ENCODE data around the gene ZNF778.
"Not testable (repeated sequence)": the region's sequence is repeated elsewhere in the genome, so short reads cannot be mapped to it uniquely, and the experiment has no call there.

The ZNF778 gene

DNA sequence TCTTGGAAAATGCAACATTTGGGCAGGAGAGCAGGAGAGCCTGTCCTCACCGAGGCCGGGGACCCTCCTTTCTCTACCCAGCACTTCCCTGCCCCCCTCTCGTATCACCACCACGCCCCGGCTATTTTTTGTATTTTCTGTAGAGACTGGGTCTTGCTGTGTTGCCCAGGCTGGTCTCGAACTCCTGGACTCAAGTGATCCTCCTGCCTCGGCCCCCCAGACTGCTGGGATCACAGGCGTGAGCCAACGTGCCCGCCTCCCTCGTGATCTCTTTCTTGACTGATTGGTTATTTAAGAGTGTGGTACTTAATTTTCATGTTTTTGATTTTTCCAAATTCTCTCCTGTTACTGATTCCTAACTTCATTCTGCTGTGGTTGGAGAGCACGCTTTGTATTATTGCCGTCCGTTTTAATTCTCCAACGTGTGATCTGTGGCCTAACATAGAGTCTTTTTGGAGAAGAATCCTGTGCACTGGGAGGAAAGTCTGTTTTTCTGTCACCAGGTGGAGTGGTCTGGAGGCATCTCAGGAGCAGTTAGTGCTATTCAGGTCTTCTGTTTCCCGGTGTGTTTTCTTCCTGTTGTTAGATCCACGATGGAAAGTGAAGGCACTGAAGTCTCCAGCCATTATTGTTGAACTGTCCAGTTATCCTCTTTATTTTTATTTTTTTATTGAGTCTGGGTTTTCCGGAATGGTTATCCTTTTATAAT, 40.4 kb downstream of the ZNF778 start:
- DNase-seq = peak in 1 of 2 experiments; percentile 22

DNA sequence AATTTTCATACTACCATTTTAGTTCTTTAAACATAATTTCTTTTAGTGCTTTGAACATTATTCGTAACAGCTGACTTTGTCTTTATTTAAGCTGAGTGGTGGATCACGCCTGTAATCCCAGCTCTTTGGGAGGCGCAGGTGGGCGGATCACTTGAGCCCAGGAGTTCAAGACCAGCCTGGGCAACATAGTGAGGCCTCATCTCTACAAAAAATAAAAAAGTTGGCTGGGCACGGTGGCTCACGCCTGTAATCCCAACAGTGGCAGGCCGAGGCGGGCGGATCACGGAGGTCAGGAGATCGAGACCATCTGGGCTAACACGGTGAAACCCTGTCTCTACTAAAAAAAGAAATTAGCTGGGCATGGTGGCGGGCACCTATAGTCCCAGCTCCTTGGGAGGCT, 42.4 kb downstream of the ZNF778 start:
- DNase-seq = not testable (repeated sequence)

DNA sequence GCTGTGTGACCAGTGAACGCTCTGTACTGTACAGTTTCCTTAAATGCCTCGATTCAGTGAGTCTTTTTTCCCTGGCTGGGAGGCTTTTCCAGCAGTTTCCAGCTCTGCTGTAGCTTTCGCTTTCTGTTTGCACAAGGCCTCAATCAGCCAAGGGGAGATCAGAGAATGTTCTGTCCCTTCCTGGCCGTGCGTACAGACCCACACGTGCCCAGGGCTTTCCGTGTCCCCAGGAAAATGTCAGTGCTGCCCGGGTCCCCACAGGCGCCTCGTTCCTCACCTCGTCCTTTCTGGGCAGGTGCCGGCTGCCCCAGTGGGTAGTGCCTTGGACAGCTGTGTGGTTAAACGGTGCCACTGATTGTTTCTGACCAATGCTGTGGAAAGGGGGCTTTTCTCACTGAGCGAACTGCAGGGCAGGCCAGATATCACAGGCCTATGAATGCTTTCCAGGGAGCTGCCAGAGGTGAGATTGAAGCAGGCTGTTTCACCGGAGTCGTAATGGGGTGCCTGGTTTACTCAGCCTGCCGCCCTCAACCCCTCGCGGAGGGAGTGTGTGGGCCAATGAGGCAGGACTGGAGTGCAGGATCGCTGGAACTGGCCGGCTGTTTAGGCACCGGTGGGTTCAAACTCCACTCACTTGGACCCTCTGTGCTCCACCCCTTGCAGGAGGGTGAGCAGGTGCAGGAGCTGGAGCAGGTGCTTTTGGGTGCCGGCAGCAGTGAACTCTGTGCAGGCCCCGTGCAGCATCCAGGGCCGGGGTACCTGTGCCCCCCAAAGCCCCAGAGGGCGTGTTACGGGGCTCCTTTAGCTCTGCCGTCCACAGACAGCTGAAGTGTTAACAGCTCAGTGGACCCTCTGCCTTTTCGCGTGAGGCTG, 44.4 kb downstream of the ZNF778 start:
- no peak for DNase-seq

DNA sequence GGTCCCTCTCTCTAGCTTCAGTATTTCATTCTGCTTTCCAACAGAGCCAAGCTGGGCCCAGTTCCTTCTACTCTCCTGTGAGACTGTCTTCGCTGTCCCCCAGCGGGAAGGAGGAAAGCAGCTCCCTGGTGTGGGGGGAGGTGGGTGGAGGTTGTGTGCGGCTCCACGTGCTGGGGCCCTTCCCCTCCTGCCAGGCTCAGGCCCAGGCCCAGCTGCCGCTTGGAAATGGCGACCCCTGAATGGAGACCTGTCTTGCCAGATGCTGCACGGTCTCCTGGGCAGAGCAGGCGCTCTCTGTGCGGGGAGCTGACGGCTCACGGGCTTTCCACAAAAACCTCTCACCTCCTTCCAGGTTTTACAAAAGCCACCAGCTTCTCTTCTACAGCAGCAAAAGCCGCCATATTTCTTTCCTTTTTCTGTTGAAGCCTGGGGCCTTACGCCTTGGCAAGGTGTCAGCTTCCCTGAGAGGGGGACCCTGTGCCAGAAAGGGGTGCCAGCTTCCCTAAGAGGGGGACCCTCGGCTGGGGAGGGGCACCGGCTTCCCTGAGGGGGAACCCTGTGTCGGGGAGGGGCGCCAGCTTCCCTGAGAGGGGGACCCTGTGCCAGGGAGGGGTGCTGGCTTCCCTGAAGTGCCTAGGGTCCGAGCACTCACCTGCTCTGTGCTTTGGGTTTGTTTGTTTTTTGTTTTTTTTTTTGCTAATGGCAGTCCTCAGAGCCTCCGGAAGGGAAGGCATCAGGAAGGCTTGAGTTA, 47.5 kb downstream of the ZNF778 start:
- no peak for DNase-seq

DNA sequence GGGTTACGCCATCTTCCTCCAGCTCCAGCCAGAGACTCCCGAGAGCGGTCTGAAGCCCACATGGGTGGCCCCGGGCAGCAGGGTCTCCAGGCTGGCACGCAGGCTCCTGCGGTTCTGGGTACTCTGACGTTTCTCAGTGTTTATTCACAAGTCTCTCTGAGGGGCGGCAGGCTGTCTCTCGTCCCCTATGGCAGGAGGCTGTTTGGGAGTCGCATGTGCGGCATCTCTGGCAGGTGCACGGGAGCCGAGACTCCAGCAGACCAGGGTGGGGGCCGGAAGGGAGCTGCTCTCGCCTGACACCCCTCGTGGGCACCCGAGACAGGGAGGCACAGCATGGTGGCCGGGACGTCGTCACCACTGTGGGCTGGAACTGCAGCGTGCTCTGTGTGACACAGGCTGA, 48.1 kb downstream of the ZNF778 start:
- DNase-seq = no peak

DNA sequence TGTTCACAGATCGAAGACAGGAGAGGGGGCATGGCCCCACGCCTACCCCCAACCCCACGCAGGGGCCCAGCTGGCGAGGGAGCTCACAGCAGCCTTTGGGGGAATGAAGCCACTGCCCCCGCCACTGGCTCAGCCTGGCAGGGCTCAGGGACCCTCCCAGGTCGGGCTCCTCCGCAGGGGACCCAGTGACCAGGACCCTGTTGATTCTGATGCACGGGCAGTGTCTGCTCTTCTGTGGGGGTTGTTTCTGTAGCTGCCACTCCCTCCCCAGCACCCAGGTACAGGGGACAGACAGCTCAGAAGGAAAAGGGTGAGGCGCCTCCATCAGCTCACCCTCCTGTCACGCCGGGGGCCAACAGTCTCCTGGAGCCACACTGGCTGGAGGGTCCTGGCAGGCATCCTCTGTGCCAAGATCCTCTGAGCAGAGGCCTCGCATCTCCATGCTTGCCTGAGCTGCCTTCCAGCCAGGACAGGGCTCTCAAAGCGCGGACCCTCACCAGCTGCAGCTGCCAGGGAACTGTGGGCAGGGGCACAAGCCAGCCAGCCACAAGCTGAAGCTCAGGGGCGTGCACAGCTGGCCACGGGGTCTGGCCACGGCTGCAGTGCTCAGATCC, 49.1 kb downstream of the ZNF778 start:
- DNase-seq = no peak

DNA sequence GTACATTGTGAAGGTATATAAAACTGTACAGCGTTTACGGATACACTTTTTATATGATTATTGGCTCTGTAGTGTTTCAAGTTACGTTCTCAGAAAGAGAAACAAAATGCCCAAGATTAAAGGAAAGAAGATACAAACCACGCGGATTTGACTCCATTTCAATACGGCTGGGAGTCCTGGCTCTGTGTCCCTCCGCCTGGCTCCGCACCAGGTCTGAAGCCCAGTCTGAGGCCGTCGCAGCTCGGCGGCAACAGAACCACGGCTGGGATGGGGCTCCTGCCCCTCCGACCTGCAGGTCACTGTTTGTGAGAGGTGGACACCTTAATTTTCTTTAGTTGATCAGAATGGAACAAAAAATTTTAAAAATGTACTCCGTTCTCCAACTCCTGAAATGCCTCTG, 50.2 kb downstream of the ZNF778 start:
- DNase-seq = not testable (repeated sequence)

DNA sequence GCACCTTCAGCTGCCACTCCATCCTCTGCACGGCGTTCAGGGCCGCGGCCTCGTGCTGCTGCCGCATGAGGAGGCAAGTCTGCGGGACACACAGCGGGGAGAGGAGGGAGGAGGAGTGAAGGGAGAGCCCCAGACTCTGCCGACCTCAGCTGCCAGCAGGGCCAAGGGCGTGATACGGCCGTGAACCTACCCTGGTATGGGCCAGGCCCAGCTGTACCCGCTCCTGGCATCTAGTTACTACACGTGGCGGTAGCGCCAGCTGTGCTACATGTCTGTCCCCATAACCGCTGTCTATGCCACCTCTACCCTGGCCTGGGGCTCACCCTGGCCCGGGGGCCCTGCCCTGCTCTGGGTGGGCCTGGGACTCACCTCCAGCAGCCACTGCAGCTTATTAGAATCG, 51.1 kb downstream of the ZNF778 start:
- DNase-seq = no peak

DNA sequence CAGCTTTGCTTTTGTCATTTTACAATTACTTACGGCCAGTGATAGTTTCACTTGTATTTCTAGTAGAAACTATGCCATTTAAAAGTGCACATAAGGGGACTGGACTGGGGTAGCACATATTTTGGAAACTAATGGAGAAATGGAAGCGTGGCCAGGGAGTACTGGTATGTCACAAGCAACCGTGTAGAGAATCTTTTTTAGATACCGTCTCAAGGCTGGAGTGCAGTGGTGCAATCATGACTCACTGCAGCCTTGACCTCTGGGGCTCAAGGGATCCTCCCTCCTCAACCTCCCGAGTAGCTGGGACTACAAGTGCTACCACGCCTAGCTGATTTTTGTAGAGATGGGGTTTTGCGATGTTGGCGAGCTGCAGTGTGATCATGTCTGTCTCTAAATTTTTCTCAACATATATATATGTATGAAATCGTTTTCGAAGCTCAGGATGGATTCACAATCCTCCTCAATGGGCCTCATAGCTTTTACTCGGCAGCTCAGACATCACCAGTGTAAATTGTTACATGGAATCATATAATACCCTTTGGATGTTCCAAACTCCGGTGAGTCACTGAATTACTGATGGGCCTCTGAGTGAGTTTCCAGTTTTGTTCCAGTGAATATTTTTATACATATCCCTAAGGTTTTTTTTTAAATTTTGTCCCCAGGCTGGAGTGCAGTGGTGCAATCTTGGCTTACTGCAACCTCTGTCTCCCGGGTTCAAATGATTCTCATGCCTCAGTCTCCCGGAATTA, 51.7 kb downstream of the ZNF778 start:
- DNase-seq = no peak

DNA sequence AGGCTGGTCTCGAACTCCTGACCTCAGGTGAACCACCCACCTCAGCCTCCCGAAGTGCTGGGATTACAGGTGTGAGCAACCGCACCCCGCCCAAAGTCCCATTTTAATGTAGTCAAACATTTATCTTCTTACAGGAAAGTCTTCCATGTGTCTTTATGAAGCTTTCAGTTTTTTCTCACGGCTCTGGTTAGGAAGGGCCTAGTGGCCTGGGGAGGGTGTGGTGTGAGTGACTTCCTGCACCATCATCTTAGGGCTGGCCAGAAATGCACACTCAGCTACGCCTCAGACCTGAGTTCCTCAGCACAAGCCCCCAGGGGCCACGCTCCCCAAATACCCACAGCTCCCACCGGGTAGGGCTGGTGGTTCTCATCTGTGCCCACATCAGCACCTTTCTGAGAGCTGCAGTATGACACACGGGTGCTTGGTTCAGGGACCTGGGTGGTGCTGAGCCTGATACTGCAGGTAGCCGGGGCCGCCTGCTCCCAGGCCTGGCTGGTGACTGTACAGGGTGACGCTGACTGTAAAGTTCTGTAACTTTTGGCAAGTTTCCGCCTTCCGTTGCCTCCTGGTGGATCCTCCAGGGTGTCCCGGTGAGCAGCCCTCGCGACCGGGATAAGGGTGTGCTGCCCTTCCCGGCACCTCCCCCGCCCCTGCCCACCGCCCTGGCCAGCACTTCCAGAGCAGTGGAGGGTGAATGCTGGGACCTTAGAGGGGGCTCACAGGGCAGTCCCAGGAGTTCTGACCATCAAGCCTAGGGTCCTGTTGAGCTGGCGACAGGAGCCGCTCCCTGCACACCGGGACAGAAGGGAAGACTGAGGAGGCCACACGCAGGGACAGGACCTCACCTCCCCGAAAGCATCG, 52.5 kb downstream of the ZNF778 start:
- no peak for DNase-seq

DNA sequence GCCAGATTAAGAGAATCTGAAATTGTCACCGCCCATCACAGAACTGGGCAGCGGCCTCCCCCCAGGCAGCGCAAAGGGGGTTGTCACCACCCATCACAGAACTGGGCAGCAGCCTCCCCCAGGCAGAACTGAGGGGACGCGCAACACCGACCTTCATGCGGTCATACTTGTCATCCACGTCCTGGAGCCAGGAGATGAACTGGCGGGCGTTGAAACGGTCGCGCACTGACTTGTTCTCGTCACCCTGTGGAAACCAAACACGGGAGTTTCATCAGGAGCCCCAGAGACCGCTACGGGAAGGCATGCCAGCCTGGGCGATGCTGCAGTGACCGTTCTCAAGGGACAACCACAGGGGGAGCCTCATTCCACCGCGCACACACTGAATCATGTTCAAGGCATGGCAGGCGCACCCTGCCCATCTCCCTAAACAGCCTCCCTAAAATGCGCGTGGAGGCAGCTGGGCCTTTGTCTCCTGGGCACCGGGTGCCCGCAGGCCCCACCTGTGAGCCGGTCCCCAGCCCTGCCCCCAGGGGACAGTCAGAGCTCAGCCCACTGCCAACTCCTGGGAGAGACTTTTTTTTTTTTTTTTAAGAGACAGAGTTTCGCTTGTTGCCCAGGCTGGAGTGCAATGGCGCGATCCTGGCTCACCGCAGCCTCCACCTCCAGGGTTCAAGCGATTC, 53.3 kb downstream of the ZNF778 start:
- DNase-seq = no peak

DNA sequence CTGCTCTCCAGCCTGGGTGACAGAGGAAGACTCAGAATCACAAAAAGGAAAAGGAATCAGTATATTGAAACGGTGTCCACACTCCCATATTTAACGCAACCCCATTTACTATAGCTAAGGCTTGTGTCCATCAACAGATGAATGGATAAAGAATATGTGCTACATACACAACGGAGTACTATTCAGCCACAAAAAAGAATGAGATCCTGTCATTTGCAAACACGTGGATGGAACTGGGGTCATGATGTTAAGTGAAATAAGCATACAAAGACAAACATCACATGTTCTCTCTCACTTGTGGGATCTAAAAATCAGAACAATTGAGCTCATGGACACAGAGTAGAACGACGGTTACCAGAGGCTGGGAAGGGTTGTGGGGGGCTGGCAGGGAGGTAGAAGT, 55.1 kb downstream of the ZNF778 start:
- DNase-seq = no peak

DNA sequence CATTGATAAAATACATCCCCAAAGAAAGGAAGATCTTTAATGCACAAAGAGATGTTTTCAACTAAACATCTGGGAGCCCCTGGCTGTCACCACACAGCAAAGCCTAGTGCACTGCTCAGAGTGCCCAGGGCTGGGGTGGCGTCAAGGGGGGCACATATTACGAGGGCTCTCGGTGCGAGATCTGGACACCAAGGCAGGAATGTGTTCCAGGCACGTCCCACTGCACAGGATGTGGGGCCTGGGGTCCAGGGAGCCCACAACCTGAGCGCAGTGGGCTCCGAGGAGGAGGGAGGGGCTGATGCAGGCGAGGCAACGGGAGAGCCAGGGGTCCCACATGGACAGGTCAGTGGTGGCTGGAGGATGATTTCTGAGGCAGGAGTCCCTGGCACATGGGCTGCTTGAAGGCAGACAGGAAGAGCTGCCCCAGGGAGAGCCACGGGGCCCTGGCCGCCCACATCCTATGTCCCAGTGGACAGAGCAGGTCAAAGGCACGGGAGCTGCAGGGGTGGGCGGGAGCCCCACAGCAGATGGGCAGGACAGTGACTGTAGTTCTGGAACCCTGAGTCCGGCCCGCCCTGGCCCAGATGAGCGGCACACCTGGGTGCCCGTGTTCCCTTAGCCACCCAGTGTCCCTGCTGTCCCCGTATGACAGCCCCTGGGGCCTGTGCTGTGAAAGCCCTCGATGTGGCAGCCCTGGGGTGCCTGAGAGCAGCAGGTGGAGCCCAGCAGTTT, 56.4 kb downstream of the ZNF778 start:
- DNase-seq = no peak

DNA sequence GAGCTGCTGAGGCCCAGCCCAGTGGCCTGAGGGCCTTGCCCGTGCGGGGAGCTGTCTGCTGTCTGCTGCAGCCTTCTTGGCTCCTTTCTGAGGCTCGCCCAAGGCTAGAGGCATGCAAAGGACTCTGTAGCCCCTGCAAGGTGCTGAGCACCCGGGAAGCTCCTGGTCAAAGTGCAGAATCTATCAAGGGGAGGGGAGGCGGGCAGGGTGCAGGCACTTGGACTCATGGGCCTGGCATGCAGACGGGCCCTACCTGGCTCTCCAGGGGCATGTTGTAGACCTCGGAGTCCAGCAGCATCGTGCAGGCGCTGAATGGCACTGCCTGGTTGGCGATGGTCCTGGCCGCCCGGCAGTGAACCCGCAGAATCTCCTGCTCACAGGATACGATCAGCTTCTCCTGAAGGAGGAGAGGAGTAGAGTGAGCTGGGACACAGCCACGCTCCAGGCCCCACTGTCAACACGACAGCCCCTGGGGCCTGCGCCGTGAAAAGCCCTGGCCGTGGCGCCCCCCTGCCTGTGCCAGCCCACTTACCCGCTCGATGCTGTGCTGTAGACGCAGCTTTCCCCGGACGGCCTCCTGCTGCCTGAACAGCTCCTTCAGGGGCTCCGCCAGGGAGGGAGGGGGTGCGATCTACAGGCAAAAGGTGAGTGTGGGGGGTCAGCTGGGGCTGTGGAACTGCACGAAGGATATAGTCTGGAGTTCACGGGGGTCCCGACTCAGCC, 57.2 kb downstream of the ZNF778 start:
- DNase-seq = no peak

DNA sequence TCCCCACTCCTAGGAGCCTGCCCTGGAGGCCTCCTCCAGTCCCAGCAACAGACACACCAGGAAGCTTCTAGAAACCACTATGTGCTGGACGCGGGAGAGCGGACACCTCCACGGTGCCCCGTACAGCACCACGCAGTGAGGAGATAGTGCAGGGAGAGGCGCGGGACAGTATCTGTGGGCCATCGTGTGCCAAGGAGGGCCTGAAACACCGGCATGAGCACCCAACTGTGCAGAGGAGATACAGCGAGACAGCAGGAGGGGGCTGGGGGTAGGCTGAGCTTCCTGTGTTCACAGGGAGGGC, 57.7 kb downstream of the ZNF778 start:
- DNase-seq = no peak

DNA sequence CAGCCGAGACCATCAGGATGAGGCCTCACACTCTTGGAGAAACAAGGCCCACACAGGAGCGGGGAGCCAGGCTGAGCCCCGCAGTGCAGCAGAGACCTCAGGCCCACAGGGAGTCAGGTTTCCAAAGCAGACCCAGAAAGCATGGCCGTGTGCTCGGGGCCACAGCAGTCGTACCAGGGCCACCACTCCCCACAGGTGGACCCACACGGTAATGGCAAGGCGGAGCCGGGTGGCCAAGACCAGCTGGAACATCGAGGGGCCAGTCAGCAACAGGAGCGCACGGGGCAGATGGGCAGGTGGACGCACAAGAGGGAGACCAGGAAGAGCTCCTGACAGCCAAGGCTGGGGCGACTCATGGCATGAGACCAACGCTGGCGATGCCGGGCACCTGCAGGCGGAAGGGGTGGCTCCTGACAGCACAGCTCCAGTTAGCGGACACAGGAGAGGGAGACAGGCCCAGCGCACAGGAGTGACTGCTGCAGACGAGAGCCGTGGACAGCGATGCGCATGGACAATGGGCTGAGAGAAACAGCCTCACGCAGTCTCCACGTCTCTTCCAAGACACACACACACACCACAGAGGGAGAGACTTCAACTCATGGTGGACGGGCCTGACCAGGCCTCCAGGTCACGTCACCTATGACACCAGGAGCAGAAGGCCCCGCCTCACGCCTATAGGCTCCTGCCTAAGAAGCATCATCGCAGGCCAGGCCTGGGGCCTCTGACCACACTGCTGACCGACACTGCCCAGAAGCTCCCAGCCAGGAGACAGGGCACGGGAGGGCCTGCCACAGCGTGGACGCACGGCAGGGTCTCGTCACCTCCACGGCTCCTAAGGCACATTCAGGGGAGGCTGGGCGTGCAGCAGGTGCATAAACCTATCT, 58.6 kb downstream of the ZNF778 start:
- DNase-seq = no peak

DNA sequence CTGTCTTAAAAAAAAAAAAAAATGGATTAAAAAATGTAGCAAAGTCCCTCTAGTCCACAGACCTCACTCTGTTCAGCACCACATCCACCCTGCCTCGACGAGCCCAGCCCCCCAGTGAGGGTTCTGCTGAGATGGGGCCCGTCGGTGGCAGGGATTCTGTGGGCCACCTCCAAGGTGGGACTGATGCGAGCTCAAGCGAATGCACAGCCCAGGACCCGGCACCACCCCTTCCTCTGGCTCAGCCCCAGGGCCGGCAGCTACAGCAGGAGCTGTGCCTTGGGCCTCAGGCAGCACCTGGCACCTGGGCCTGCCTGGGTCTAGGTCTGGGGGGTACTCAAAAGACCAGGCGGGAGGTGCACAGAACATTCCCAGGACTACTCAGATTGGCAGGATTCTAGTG, 59.5 kb downstream of the ZNF778 start:
- no peak for DNase-seq

DNA sequence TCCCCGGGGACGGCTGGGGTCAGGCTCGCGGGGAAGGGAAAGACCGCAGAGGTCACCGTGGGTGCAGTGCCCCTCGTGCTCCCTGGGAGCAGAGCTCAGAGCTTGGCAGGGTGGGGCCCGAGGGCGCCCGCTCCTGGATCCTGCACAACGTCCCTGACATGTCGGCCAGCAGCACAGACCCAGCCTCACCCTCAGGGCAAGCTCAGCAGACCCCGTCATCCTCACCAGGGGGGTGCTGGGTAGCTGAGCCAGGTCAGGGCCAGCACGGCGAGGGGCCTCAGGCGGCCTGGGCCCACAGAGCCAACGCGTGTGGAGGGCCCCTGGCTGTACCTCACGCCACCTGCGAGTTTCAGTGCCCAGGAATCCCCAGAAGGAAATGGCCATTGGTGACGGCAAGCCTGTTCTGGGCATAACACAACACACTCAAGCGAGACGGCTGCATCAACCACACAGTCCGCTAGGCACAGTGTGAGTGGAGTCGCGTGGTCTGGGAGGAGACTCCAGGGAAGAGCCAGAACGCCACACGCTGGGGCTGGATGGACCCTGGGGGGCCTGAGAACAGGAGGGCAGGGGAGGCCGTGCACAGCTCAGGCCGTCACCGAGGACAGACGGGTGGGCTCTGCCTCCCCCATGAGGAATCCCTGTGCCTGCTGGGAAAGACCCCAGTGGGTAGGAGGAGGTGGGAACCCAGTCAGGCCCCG, 60.3 kb downstream of the ZNF778 start:
- DNase-seq = no peak
